ENCODE data around the gene PITPNB.

The PITPNB gene

DNA sequence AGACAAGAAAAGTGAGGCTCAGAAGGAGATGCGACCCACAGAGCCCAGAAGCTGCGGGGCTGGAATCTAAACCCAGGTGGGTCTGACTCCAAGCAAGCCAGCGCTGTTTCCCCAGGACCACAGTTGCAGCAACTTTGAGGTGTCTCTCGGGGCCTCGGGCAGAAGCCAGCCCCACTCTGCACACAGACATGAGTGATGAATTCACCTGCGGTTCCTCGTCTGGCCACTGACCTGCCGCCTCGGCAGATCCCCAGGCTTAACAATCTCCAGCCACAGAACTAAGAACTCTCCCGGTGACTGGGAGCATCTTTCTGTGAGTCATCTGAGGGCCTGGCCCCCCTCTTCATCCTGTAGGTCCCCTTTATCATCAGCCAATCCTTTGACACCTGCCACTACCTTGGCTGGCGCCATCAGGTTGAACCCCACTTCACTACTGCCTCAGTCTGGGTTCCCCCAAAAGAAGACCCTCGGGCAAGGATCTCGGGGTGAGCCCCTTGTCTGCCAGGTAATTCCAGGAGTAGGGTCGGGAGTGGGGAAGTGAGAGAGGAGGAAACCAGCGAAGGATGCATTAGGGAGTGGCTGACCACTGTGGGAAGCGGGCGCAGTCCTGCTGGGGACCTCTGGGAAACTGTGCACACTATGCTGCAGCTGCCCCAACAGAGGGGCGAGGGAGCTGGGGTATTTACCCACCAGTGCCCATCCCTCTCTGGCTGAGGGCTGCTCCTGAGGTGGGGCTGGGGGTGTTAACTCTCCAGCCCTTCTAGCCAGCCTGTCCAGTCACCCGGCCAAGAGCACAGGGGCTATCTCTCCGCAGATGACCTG lies 84.5 kb downstream of the PITPNB start:
- DNase-seq (ENCODE audit: low spot score), result no peak

DNA sequence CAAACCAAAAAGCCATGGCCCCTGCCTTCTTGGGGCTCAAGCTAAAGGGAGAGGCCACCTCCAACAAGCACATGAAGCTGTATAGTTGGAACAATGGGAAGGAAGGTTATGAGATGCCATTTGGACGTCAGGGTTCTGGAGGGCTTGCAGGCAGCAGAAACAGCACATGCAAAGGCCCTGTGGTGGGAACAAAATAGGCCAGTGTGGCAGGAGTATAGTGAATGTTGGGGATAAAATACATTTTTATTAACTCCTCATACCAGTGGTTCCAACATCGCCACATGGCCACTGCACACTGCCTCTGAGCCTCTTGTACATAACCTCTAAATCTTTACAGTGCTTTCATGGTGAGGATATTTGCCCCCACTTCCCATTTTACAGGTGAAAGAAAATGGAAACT lies 85.3 kb downstream of the PITPNB start:
- DNase-seq (ENCODE audit: low spot score), result no peak

DNA sequence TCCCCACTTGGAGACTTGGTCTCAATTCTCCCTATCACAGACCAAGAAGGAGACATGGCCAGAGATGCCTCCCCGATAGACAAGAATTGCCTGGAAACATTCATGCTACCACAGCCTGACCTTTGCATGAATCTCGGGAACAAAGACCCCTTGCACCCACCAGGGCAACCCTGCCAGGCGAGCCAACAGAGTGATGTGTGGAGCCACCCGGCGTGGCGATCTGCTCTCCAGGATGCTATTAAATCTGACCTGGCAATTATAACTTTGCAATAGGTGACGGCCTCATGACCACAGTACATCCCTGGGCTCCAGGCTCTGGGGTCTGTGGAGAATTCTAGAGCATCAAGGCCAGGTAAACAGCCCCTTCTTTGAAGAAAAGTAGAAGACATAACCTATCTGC lies 86.5 kb downstream of the PITPNB start:
- no peak for DNase-seq (ENCODE audit: low spot score)

DNA sequence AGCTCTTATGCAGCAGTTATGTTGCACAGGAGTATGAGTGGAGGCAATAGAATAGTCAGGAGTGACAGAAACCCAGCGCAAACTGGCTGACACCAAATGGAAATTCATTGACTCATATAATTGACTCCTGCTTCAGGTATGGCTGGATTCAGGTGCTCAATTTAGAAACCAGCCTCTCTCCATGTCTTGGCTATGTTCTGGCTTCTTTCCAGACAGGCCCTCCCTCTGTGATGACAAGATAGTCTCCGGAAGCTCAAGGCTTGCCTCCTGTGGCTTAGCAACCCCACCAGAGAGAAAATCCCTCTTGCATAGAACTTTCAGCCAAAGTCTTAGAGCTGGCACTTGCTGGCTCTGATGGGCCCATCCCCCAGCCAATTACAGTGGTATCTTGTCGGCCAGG lies 89.4 kb downstream of the PITPNB start:
- no peak for DNase-seq (ENCODE audit: low spot score)

DNA sequence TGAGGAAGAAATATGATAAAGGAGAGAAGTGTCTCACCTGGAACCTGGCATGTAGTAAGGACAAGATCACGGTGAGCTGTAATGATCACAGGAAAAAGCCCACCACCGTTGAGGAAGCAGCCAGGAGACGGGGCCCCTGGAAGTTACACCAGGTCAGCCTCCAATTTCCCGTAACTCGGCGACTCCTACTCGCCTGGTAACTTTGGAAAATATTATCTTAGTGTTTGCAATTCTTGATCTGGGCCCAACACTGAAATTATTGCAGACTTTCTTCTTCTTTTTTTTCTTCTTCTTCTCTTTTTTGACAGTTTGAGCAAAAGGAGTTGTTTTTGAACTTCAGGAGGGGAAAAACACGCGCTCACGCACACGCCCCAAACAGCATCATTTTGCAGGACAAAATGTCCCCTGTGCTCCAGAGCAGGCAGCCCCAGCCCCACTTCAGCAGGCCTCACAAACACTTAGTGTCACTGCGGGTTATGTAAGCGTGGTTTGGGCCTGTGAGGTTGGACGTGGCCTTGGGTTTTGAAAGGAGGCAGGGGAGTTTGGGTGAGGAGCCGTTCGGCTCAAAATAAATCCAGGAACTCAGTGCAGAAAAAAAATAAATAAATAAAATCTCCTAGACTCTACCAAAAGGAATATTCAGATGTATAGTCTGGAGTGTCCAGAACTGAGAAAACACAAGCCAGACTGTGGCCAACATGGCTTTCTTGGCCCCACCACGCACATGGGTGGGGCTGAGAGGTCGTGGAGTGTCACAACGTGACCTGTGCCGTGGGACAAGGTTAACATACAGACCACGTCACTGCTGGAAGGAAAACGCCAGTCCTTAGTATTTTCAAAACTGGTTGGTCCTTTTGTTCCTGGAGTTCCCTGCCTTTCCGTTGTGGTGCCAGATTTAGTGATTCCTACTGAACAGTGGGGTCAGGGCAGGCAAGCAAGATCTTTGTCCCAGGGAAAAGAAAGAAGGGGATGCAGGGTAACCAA lies 91.2 kb downstream of the PITPNB start:
- no peak for DNase-seq (ENCODE audit: low spot score)

DNA sequence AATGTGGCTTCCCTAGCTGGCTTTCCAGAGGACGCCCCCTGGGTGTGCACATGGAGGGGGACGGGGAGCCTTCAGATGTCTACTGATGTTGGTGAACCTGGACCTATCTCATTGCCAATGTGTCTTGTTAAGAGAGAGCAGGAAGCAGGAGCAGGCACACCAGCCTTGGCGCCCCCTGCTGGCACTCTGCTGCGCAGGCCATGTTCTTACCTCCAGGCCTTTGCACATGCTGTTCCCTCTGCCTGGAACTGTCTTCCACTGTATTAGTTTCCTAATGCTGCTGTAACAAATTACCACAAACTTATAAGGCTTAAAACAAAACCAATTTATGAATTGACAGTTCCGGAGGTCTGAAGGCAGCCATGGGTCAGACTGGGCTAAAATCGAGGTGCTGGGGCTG lies 93.9 kb downstream of the PITPNB start:
- DNase-seq (ENCODE audit: low spot score), result no peak

DNA sequence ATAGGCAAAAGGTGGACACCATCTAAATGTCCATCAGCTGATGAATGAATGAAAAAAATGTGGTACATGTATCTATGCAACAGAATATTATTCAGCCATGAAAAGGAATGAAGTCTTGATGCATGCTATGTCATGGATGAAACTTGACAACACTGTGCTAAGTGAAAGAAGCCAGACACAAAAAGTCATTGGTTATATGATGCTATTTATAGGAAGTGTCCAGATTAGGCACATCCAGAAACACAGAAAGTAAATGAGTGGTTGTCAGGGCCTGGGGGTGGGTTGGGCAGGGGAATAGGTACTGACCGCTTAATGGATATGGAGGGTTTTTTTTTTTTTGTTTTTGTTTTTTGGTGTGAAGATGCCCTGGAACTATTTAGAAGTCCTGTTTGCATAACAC lies 95.8 kb downstream of the PITPNB start:
- DNase-seq (ENCODE audit: low spot score), result no peak

DNA sequence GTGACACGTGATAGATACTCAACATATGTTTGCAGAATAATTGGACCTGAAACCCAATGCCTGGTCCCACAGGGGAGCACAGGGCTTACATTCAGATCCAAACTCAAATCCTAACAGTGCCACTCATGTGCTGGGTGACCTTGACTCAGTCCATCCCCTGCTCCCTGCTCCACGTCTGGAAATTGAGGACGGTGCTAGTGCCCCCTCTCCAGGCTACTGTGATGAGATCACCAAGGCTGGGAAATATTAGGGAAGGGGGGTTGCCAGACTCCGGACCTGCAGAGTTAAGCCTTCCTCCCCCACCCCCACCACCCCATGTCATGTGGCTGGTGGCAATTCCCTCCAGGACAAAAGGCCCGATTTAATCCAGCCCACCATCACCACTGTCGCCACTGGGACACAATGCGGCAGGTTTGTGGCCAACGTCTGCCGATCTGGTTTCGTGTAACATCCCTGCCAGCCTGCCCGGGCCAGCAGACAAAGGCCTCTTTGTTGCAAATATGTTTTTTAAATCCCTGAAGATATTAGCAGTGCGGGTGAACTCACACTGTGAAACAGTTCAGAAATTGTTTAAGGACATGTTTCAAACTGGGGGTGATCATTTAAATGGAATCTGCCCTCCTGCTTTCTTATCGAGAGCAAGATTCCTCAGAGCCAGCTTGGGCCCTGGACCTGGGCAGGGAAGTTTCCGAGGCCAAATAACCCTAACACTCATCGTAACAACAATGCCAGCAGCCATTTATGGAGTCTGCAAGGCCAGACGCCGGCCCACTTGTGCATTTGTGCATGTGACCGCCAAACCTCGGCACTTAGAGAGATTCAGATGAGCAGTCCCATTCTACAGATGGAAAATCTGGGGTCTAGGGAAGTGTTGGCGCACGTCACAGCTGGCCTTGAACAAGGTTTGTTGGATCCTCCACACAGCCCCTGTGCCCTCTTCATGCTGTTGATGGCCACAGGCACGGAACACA lies 97.9 kb downstream of the PITPNB start:
- no peak for DNase-seq (ENCODE audit: low spot score)

DNA sequence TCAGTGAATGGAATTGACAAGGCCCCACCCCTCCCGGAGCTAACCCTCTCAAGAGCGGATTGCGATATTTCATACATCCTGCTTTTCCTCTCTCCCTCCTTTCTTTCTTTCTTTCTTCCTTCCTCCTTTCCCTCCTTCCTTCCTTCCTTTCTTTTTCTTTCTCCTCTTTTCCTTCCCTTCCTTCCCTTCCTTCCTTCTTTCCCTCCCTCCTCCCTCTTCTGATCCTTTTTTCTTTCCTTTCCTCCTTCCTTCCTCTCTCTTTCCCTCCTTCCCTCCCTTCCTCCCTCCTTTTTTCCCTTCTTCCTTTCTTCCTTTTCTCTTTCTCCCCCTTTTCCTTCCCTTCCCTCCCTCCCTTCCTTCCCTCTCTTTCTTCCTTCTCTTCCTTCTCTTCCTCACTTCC lies 102.5 kb downstream of the PITPNB start:
- DNase-seq (ENCODE audit: low spot score), result no peak

DNA sequence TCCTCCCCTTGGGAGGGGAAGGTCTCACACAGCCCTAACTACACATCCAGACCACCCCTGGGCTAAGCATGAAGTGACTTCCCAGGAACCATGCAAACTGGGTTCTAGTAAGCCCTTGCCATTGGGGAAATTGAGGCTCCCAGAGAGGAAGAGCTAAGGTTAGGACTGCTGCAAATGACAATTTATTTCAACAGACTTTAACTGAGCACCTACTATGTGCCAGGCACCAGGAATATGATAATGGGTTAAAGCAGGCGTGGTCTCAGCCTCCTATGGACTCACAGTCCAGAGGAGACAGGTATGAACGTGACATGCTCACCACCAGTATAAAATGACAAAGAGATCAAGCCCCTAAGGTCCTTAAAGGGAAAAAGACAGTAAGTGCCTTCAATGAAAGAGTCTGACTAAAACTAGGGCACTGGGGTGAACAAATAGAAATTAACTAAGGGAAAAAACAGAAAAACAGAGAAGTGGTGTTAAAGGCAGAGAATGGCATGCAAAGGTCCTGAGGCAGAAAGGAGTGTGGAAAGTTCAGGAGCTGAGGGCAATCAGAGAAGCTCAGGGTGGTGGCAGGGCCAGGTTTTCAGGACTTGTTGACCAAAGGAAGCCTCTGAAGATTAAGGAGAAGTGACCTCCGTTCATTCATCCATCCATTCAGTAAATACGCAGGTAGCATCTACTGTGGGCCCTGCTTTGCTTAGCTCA lies 103.1 kb downstream of the PITPNB start:
- DNase-seq (ENCODE audit: low spot score), result no peak

DNA sequence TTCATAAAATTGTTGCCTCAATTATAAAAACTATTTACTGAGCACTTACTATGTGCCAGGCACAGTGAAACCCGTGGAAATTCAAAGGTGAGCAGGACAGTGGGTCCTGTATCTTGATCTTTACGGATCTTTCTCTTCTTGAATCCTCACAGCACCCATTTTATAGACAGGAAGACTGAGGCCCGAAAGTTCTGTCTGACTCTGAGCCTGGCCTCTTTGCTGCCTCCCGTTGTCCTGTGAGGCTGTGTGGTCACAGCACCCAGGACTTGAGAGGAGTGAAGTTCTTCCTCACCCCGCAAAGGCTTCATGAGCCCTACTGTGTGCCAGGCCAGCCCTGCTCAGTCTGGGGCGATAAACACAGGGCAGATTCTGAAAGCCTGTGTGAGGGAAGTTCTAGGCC lies 104.1 kb downstream of the PITPNB start:
- DNase-seq (ENCODE audit: low spot score), result no peak

DNA sequence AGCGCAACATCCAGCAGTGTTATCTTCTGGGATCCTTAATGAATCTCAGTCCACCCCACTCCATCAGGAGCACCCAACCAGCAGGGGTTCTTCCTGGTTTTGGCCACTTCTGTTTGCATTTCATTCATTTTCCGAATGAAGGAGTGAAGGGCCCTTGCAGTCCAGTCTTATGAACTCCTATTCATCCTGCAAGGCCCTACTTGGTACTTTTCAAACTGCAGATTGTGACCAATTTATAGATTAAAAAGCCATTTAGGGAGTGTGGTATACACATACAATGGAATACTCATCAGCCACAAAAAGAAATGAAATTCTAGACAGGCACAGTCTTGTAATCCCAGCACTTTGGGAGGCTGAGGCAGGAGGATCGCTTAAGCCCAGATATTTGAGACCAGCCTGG lies 107.3 kb downstream of the PITPNB start:
- DNase-seq (ENCODE audit: low spot score), result no peak

DNA sequence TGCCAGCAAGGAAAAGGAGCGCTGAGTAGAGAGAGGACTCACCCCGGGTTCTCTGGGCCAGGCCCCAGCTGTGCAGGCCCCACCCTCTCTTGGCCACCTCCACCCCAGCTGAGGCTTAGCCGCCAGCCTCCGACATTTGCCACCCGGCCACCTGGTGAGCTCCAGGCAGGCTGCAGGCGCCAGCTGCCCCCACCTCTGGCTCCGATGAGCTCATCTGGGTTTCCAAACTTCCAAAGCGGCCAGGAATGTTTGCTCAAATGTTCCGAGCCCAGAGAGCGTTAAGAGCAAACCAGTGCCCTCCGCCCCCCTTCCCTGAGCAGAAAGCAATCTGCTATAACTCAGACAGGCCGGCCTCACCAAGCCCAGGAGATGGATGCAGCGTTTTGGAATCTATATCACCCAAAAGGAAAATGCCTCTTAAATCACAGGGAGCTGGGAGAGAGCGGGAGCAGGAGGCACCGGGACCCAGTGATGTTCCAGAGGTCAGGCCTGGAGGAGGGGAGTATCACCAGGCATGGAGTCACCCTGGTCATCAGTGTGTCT lies 108.4 kb downstream of the PITPNB start:
- DNase-seq (ENCODE audit: low spot score), result peak; percentile 86

DNA sequence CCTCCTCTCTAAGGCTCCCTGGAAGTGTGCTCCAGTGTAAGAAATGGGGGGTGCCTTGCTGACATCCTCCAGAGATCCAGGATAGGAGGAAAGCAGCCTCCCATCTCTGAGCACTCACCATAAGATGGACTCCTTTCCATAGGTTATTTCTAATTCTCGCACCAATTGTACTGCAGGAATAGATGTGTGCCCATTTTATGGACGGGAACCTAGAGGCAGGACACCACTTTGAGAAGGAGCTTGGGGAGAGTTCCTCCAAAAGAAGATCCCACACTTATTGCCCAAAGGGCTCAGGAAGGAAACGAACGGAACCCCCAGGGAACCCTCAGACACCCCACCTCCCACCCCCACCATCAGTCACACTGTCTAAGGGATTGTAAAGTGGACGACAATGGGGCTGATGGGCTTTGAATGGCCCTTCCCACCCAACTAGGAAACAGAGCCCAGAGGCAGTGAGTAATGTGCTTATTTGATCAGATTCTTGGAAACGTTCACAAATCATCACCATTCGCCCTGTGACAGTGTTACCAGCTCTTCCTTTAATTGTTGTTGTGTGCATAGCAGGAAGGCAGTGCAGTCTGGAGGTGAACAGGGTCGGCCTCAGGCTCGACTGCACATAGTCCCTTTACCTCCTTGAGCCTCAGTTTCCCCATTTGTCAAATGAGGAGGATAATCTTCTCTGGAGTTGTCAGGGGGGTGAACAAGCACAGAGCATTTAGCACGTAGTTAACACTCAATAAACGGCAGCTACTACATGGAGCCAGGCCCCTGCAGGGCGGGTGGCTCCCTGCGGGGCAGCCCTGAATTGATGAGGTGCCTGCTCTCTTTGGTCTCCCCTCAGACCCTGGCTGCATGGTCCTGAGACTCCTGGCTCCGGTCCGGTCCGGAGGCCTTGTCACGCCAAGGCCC lies 109.1 kb downstream of the PITPNB start:
- no peak for DNase-seq (ENCODE audit: low spot score)

DNA sequence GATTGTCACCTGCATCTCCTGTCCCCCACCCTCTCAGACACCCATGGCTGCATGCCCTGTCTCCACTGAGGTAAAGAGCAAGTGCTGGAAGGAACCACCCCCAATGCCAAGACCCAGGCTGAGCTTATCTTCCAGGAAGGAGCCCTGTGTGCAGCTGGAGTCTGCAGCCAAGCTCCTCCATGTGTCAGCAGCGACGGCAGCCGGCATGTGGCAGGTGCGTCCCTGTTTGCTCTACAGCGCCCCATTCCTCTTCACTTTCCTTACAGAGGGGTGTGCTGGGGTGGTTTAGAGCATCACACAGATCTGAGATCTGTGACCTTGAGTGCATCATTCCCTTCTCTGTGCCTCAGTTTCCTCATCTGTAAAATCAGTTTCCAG lies 109.8 kb downstream of the PITPNB start:
- DNase-seq (ENCODE audit: low spot score), result no peak

DNA sequence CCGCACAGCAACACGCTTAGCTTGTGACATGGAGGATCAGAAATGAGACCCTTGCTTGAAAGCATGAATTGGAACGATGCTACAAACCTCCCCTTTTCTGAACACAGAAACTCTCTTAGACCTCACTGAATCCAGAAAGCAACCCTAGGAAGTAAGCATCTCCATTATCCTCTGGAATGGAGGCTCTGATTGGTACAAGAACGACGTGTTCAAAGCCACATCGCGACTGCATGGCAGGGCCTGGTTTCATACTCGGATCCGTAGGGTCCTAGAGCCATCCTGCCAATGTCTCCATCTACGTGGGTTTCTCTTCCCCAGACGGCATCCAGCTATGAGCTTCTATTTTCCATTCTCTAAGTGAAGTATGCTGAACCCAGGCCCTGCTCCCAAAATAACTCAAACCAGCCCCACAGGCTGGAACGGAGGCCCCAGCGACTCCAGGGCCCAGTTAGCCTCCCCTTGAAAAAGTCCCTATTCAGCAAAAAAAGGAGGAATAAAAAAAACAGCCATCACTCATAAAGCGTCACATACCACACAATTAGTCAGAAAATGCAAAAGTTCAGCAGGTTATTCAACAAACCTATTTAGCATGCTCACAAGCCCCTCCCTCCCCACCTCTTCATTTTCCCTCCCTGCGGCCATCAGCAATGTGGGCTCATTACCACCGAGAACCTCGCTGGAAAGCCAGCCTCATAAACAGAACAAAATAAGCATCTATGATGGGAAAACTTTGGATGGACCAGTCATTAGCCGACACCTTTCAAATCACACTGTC lies 110.4 kb downstream of the PITPNB start:
- no peak for DNase-seq (ENCODE audit: low spot score)

DNA sequence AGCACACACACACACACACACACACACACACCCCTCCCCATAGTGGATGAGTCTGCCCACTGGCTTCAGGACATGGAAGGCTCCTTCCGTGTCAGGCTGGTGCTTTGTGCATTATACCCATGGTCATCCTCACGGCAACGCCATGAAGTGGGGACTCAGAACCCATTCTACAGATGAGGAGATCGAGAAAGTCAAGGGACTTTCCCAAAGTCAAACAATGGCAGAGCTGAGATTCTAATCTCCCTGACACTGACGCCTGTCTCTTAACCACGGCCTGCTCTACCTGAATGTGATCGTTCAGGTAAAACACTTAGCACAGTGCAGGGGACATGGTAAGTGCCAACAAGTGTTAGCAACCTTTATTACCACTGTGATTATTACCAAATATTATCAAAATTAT lies 113.2 kb downstream of the PITPNB start:
- DNase-seq (ENCODE audit: low spot score), result no peak

DNA sequence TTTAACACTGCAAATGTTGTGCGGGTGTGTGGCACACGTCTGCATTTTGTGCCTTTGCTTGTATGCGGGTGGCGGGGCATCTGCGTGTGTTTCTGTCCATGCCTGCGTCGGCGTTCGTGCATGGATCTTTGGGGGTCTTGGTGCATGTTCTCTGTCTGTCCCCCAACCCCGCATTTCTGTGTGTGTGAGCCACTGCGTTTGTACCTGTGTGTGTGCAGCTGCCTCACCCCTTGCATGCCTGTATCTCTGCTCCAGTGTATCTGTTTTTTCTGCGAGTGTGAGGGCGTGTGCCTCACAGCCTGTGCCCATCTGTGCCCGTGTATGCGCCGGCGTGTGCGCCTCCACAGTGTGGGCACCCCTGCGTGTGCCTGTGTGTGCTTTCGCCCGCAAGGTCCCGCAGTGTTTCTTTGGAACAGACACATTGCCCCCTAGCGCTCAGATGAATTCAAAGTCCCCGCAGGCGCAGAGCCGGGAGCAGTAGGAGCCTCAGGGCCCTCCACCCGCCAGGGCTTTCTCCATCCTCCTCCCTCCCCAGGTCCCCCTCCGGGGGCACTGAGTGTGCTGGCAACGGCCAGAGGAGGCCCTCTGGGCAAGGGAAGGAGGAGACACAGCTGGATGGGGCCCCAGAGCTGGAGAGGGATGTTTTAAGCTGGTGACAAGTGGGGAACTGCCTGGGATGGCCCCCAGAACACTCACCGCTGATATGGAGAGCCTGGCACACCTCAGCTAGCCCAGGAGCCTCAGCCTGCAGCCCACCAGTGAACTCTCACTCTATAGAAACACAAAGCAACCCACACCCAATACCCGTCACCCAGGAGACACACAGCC lies 114.4 kb downstream of the PITPNB start:
- peak; percentile 87 for DNase-seq (ENCODE audit: low spot score)
